Bone marrow (tissue), 2 donors: ENCODE results near the gene GPR32.
"Not testable (repeated sequence)": the region's sequence is repeated elsewhere in the genome, so short reads cannot be mapped to it uniquely, and the experiment has no call there.

Source experiments
- DNase-seq, 2 donors: peaks; one replicate each; lab custom pipeline; 2025; lab: John Stamatoyannopoulos, UW

Gene GPR32, protein sequence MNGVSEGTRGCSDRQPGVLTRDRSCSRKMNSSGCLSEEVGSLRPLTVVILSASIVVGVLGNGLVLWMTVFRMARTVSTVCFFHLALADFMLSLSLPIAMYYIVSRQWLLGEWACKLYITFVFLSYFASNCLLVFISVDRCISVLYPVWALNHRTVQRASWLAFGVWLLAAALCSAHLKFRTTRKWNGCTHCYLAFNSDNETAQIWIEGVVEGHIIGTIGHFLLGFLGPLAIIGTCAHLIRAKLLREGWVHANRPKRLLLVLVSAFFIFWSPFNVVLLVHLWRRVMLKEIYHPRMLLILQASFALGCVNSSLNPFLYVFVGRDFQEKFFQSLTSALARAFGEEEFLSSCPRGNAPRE

GRCh38 chr19:50770164-50770563, at the start of gene GPR32:
Gene GPR32, plus strand, starts transcription at chr19:50770464. Its CDS starts 137 bp downstream, at chr19:50770601.
- not testable (repeated sequence) for DNase-seq

DNA sequence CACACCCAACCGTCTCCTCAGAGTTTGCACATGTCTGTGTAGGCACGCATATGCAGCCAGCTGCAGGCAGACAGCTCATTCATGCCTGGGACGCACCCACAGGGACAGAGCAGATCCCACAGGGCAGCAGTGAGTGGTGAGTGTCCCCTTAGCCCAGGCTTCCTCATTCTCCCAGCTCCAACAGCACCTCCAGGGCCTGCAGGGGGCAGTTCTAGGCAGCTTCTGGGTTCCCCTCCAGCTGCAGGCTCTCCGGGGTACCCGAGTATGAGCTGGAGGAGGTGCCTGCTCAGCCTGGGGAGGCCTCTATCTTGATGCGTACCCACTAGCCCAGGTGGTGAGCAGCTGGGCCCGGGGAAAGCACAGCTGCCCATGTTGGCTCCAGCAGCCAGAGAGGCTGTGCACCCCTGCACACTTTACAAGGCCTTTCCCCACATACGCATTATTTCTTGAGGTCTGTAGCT, 49.3 kb upstream of the GPR32 start:
- DNase-seq, result peak; percentile 24 to 87

DNA sequence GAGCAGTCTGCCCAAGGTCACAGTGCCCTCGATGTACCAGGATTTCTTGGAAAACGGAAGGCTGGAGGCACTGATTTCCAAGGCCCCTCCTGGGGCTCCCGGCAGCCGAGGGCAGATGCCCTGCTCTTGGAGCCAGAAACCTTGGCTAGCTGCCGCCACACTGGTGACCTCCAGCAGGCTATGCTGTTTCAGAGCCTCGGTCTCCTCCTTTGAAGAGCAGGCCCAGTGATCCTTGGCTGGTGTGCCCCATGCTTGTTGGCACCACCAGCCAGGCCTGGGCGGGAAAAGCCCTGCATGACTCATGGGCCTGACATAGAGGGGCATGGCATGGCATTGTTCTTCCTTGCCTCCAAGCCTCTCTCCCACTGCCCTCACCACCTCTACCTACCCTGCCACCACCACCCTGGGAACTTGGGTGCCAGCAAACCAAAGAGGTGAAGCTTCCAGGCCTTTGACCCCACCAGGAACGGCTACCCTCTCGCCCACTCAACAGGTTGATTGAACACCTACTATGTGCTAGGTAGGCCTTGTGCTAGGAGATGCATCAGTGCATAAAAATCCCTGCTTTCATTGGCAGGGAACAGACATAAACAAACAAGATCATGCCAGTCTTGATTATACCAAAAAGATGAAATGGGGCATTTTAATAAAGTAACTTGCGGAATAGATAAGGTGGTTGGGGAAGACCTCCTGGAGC, 48.7 kb upstream of the GPR32 start:
- no peak for DNase-seq

DNA sequence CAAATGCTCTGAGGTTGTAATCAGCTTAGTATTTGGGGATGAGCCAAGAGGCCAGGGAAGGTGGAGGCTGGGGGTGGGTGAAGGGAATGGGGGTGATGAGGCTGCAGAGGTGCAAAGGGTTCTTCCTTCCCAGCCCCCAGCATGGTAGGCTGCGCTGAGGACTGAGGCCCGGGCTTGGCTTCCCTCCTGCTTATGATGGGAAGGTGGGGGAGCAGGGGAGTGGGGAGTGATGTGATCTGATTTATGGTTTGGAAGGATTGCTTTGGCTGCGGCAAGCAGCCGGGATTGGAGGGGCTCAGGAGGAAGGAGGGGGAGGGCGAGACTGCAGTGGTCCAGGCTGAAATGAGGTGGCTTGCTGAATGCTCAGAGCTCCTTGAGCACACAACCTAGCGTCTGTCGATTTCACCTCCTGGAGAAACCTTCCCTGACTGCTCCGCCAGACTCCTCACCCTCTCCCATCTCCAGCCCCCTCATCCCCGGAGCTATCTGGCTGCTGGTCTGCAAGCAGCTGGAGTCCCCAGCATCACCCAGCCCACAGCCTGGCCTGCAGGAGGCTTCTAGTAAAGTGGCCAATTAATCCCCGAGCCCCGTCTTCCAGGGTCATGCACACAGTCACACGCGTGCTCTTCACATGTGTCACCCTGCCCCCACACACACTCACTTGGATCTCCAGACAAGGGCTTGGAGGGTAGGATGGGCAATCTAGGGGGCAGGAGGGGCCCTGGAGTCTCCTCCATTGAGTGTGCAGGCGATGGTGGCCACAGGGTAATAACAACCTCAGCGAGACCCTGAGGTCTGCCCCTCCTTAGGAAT, 47.9 kb upstream of the GPR32 start:
- DNase-seq, result no peak

DNA sequence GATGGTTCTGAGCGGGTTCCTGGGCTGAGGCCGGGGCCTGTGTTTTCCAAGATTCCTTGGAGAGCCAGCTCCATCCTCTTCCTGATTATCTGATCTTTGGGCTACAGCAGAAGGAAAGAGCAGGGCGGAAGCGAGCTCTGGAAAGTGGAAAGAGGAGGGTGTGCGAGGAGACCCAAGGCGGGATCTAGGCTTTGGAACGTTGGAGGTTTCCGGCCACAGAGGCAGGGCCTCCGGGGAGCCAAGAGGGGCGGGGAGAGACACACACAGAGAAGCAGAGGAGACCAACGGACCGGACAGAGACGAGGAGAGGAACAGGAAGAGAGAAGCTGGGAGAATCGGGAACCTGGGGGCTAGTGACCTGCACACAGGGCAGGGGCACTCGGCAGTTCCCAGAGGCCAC, 47.2 kb upstream of the GPR32 start, which contains the start of gene CLEC11A:
Gene CLEC11A, plus strand, starts transcription at position 296 of the 400 bp plus-strand sequence. CDS start 162 bp downstream, outside the sequence.
- DNase-seq, result no peak

- DNase-seq, result no peak
Measured at GRCh38 chr19:50723735-50724521, 46.3 kb upstream of the GPR32 start.

GRCh38 chr19:50724522-50725217, 45.6 kb upstream of the GPR32 start:
- DNase-seq, result peak; percentile 96 to 99

- no peak for DNase-seq
Measured at GRCh38 chr19:50725218-50725910, 44.9 kb upstream of the GPR32 start.

- DNase-seq, result no peak
Measured at GRCh38 chr19:50725911-50726230, 44.4 kb upstream of the GPR32 start.

DNA sequence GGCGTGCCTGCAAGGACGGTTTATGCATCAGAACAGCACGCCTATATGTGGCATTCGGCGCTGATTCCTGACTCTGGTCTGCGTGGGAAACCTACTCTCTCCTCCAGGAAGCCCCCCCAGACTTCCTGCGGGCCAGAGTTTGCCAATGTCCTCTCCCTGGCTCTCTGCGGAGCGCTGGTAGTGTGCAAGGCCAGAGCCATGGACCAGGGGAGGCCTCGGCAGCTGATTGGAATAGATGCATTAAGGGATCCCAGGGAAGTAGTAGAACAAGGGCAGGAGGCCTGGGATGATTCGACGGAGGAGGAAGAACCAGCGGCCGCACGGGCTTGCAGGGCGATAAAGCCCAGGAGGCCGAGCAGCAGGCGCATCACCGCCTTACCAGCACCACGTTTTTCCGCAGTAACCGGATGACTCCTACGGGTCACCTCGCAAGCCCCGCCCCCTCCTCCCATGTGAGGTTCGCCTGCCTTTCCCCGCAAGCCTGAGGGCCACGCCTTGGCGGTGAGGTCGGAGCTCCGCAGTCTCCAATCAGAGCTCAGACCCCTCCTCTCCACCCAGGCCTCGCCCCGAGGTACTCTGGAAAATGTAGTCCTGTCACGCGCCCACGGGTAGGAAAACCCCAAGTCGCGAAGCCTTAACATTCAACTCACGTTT, 42.1 kb upstream of the GPR32 start:
- DNase-seq, result peak; percentile 66 to 82

DNA sequence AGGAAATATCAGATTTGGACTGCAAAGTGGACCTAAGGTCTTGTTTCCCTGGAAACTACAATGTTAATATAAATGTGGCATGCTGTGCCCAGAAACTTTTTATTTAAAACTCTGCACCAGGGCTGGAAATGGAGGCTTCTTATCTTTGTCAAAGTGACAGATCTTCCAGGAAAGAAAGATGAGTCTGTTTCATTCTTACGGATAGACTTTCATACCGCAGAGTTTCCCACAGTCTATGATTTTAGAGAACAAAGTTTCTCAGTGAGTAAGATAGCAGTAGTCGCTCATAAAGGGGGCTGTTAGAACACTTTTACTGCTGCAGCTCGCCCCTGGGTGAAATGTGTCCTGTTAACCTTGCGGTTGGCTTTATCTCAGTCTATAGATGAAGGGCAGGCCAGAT, 40.4 kb upstream of the GPR32 start:
- no peak for DNase-seq

DNA sequence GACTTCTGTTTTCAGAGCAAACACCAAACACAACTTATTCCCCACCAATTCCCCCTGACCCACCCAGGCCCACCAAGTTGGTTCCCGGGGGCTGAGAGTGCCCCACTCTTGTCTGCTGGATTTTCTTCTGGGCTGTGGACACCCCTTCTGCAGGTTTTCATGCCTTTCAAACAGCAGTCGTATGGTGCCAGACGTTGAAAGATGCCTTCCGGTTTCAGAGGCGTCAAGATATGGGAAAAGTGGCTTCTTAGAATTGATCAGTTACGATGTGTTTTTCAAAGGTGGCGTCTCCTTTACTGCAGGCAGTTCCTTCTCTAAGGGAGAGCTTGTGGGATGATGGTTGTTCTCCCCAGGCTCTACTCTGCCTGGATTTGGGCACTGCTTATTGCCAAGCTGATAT, 34.4 kb upstream of the GPR32 start:
- no peak for DNase-seq

GRCh38 chr19:50736338-50736737, 33.9 kb upstream of the GPR32 start:
- DNase-seq, result no peak

DNA sequence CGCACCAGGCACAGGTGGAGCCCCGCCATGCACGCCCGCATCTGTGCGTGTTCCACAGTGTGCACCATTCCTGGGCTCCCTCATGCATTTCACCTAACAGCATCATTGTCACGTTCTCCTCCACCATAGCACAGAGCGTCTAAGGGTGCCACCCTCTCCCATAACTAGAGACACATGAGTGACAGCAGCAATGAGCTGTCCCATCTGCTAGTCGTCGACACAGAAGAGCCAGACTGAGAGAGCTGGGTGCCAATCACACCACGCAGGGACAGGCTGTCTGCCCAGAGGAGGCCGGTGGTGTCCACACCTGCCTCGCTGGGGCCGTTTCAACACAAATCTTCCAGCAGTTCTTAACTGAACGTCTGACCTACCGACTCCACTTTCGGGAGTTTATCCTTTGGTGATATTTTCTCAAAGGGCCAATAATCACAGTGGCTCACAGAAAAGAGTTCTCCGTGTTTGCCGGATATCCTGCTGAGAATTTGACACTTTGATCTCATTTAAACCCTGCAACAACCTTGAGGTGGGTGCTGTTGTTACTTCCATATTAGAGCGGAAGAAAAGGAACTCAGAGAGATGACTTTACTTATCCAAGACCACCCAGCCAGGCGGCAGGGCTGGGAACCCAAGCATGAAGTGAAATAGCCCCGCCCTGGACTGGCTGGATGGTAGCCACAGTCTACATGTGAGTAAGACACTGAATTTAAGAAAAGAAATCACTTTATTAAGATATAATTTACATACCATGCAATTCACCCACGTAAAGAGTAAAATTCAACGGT, 30.9 kb upstream of the GPR32 start:
- DNase-seq, result no peak

GRCh38 chr19:50739914-50740426, 30.3 kb upstream of the GPR32 start:
- no peak for DNase-seq

DNA sequence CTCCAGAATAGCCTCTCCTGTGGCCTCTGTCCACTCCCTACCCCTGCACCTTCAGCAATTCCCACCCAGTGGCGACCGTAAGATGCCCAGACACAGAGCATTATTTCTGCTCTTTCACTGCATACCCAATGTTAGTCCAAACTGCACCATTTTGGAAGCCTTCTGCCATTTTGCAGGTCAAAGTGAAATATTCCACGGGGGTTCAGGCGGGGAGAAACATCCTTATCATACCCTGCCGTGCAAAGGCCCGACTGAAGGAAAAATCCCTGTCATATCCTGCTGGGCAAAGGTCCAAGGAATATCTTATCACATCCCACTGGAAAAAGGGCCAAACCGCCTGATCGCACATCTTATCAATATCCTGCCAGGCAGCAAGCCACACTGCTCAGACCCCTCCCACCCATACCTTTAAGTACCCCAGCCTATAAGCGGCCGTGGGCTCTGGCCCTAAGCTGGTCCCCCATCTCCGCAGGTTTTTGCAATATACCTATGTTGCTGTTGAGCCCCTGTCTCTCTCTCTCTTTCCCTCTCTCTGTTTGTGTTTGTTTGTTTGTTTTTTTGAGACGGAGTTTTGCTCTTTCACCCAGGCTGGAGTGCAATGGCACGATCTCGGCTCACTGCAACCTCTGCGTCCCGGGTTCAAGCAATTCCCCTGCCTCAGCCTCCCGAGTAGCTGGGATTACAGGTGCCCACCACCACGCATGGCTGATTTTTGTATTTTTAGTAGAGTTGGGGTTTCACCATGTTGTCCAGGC, 28.9 kb upstream of the GPR32 start:
- no peak for DNase-seq

GRCh38 chr19:50743537-50743936, 26.7 kb upstream of the GPR32 start:
- DNase-seq, result no peak

- DNase-seq, result no peak
Measured at GRCh38 chr19:50745221-50745620, 25.0 kb upstream of the GPR32 start.
